ENCODE results near the gene FEN1.
A peak's percentile ranks its signal among the peaks of the same experiment; 100 is the strongest.

Gene FEN1

DNA sequence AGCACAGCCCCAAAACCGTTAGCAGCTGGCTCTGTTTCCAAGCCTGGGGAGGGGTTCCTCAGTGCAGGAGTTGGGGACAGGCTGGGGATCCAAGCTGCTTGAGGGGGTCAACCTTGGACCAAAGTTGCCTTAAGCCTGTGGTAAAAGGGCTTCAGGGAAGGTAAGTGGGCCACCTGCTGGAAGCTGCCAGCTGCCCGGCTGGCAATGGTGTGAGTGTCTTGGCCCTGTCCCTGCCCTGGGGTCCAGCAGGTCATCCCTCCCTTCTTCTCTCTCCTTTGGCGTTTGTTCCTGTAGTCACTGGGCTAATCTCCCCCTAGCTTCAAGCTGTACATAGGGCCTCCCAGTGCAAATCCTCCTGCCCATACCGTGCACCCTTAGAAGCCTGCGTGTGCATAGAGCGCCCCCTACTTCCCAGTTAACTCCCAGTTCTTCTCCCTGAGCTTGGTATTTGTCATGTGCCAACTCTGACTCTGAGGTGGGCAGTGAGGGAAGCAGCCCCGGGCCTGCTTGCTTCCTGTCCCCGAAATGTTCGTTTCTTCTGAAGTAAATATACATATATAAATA is 4.7 kb upstream of the FEN1 start:
- peak; percentile 50 for DNase-seq (ENCODE audit: extremely low spot score)
- no peak for TF ChIP-seq FOXA1 (IDR thresholded peaks at IDR 0.05)
- no peak for TF ChIP-seq ARNT (IDR thresholded peaks at IDR 0.05)
- no peak for TF ChIP-seq L3MBTL2 (conservative IDR thresholded peaks at IDR 0.05)
- TF ChIP-seq NFRKB (IDR thresholded peaks at IDR 0.05), result no peak
- no peak for TF ChIP-seq ZNF384 (IDR thresholded peaks at IDR 0.05)
- TF ChIP-seq LEF1 (IDR thresholded peaks at IDR 0.05; ENCODE audit: borderline replicate concordance), result no peak
- TF ChIP-seq TARDBP (IDR thresholded peaks at IDR 0.05), result no peak
- TF ChIP-seq HDGF (IDR thresholded peaks at IDR 0.05; ENCODE audit: borderline replicate concordance), result no peak
- TF ChIP-seq FOXM1 (IDR thresholded peaks at IDR 0.05; ENCODE audit: borderline replicate concordance), result no peak
- no peak for TF ChIP-seq SP1 (IDR thresholded peaks at IDR 0.05)
- no peak for TF ChIP-seq BHLHE40 (IDR thresholded peaks at IDR 0.05; ENCODE audit: borderline replicate concordance)
- TF ChIP-seq ELF4 (IDR thresholded peaks at IDR 0.05), result no peak
- POLR2A ChIA-PET, result interaction anchor here (1.1 to 1.2 kb wide), 2 partner anchors 30 to 43 kb away, joined by 3 to 4 read pairs; no protein-coding TSS in a partner anchor
- CTCF ChIA-PET, result interaction anchor here (0.8 to 2.7 kb wide), 6 partner anchors 9 to 55 kb away, joined by 3 to 17 read pairs (median 6); partner anchors contain the start of gene MYRF

DNA sequence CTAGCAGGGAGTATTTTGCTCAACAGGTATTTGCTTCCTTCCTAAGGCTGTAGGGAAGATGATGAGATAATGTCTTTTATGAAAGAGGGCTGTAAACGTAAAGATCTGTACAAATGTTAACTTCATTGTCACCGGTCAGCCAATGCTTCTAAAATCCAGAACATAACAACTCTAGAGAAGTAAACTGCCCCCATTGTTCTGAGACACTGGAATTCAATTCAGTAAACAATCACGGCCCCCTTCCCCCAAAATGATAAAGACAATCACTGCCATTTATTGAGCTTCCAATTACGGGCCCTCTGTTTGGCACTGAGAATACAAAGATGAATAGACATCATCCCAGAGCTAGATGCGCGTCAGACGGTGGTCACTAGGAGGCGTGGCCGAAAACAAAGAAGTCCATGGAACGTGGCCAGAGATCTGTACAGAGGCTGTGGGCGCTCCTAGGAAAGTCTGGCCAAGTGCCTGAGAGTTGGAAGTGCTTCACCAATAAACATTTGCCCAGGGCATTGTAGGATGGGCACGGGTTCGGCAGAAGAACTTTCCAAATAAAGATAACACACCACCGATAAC is 888 bp upstream of the FEN1 start:
- CTCF ChIA-PET, result interaction anchor here (0.7 to 1.4 kb wide), 4 partner anchors 44 to 392 kb away, joined by 3 to 6 read pairs (median 4); no protein-coding TSS in a partner anchor
- POLR2A ChIA-PET, result interaction anchor here (0.9 to 2.8 kb wide), 12 partner anchors 9 to 89 kb away, joined by 3 to 27 read pairs (median 5); partner anchors contain the start of gene FADS1
- peak; percentile 56 for DNase-seq (ENCODE audit: extremely low spot score)
- no peak for TF ChIP-seq BHLHE40 (IDR thresholded peaks at IDR 0.05; ENCODE audit: borderline replicate concordance)
- TF ChIP-seq SUZ12 (IDR thresholded peaks at IDR 0.05), result no peak

DNA sequence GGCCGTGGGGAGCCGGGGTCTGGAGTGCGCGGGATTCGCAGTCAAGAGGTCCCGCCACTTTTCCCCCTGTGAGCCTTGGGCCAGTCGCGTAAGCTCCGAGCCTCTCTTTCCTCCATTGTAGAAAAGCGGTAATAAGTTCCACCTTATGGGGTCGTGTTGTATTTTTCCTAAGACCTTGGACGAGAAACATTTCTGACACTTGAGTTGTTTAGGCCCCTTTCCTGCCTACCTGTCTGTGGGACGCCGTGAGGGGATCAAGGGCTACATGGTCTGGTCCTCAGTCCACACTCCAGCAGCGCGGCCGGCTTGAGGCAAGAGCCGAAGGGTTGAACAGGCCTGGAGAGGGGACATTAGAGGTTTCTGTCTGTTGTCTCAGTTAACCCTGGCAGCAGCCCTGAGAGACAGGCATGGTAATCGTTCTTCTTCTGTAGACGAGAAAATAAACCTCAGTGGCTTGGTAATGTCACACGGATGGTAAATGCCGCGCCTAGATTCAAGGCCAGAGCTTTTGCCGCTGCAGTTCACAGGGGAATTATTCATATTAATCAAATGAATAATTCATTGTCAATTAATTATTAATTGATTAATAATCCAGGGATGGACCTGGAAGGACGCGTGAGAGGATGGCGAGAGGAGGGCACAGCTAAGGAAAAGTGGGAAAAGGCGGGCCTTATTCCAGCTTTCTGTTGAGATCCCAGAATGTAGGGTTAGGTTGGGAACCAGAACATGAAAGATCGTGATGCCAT is 545 bp downstream of the FEN1 start:
- TF ChIP-seq L3MBTL2 (conservative IDR thresholded peaks at IDR 0.05) (peak; percentile 50; the same call in 1 of the 2 replicates), FOXK2 (IDR thresholded peaks at IDR 0.05) (no peak)
- POLR2A ChIA-PET, result interaction anchor here (0.7 to 2.8 kb wide), 19 partner anchors 8 to 330 kb away, joined by 3 to 27 read pairs (median 4); partner anchors contain the start of genes FADS1 and INCENP
- CTCF ChIA-PET, result interaction anchor here (1.0 to 1.4 kb wide), 3 partner anchors 40 to 77 kb away, joined by 3 to 6 read pairs (median 4); no protein-coding TSS in a partner anchor
- no peak for DNase-seq (ENCODE audit: extremely low spot score)

DNA sequence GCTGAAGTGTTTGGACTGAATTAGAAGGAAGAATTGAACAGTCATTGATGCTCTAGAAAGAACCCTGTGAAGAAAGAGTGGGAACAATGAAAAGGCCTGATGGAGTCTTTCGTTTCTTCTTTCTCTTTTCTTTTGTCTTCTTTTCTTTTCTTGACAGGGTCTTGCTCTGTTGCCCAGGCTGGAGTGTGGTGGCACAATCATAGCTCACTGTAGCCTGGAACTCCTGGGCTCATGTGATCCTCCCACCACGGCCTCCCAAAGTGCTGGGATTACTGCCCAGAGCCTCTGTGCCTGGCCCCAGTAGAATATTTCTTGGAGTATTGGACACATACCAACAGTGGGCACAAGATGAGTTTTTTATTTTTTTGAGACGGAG is 1.1 kb downstream of the FEN1 start:
- DNase-seq (ENCODE audit: extremely low spot score), result no peak
- ChIA-PET CTCF (interaction anchor here (0.7 to 1.0 kb wide), 2 partner anchors 77 to 1148 kb away, joined by 3 to 4 read pairs; no protein-coding TSS in a partner anchor), POLR2A (interaction anchor here (1.2 to 2.8 kb wide), 5 partner anchors 11 to 46 kb away, joined by 3 to 27 read pairs (median 5); partner anchors contain the start of gene FADS1)
- TF ChIP-seq ELF4 (IDR thresholded peaks at IDR 0.05), result no peak
- TF ChIP-seq FOXA1 (IDR thresholded peaks at IDR 0.05), result no peak
- TF ChIP-seq, protein P1, sequence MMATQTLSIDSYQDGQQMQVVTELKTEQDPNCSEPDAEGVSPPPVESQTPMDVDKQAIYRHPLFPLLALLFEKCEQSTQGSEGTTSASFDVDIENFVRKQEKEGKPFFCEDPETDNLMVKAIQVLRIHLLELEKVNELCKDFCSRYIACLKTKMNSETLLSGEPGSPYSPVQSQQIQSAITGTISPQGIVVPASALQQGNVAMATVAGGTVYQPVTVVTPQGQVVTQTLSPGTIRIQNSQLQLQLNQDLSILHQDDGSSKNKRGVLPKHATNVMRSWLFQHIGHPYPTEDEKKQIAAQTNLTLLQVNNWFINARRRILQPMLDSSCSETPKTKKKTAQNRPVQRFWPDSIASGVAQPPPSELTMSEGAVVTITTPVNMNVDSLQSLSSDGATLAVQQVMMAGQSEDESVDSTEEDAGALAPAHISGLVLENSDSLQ (IDR thresholded peaks at IDR 0.05), result no peak
- no peak for TF ChIP-seq BHLHE40 (IDR thresholded peaks at IDR 0.05; ENCODE audit: borderline replicate concordance)
- TF ChIP-seq HDGF (IDR thresholded peaks at IDR 0.05; ENCODE audit: borderline replicate concordance), result no peak
- TF ChIP-seq TARDBP (IDR thresholded peaks at IDR 0.05), result no peak
- TF ChIP-seq SP1 (IDR thresholded peaks at IDR 0.05), result no peak
- no peak for TF ChIP-seq ARNT (IDR thresholded peaks at IDR 0.05)

DNA sequence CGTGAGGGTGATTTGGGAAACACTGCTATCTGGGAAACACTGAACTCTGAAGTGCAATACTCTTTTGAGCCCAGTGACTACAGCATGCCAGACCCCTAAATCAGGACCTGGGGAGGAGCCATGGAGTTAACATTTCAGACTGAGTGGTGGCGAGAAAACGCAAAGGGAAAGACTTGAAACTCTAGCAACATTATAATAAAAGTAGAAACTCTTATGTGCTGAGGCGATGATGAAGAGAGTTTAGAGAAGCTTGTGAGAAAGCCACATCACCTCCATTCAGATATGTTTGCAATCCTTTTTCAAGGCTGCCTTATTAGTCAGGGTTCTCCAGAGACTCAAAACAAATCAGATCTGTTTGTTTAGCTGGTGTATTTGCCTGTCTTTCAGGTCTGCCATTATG is 1.9 kb downstream of the FEN1 start:
- POLR2A ChIA-PET, result no interaction called here
- no peak for DNase-seq (ENCODE audit: extremely low spot score)
- CTCF ChIA-PET, result interaction anchor here (1.1 kb wide), 2 partner anchors 45 to 313 kb away, joined by 3 read pairs; no protein-coding TSS in a partner anchor
- TF ChIP-seq BHLHE40 (IDR thresholded peaks at IDR 0.05; ENCODE audit: borderline replicate concordance), result no peak
- no peak for TF ChIP-seq TARDBP (IDR thresholded peaks at IDR 0.05)
- TF ChIP-seq ARNT (IDR thresholded peaks at IDR 0.05), result no peak
- TF ChIP-seq FOXA1 (IDR thresholded peaks at IDR 0.05), result no peak
- TF ChIP-seq, protein P1 (IDR thresholded peaks at IDR 0.05), result no peak
- no peak for TF ChIP-seq L3MBTL2 (conservative IDR thresholded peaks at IDR 0.05)

DNA sequence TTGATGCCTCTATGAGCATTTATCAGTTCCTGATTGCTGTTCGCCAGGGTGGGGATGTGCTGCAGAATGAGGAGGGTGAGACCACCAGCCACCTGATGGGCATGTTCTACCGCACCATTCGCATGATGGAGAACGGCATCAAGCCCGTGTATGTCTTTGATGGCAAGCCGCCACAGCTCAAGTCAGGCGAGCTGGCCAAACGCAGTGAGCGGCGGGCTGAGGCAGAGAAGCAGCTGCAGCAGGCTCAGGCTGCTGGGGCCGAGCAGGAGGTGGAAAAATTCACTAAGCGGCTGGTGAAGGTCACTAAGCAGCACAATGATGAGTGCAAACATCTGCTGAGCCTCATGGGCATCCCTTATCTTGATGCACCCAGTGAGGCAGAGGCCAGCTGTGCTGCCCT is 2.7 kb downstream of the FEN1 start:
- no peak for DNase-seq (ENCODE audit: extremely low spot score)
- TF ChIP-seq HDGF (IDR thresholded peaks at IDR 0.05; ENCODE audit: borderline replicate concordance) (no peak), TARDBP (IDR thresholded peaks at IDR 0.05) (no peak), FOXA1 (IDR thresholded peaks at IDR 0.05) (no peak), SP1 (IDR thresholded peaks at IDR 0.05) (no peak), LEF1 (IDR thresholded peaks at IDR 0.05; ENCODE audit: borderline replicate concordance) (no peak), NFRKB (IDR thresholded peaks at IDR 0.05) (no peak), L3MBTL2 (conservative IDR thresholded peaks at IDR 0.05) (no peak)
- ChIA-PET POLR2A (interaction anchor here (0.9 kb wide), 1 partner anchor 38 kb away, joined by 3 read pairs; no protein-coding TSS in a partner anchor), CTCF (interaction anchor here (1.1 kb wide), 1 partner anchor 46 kb away, joined by 3 read pairs; no protein-coding TSS in a partner anchor)
